ENCODE data around the gene UBR1.

GRCh38 chr15:43126356-43126755, 20.5 kb upstream of the UBR1 start:
- TF ChIP-seq CTCF (IDR thresholded peaks at IDR 0.05; ENCODE audit: extremely low read depth in 1 of 2, insufficient read depth in 1 of 2, low read depth in 1 of 2, low read length in 2 of 2), result no peak
- no peak for TF ChIP-seq MYC (IDR thresholded peaks at IDR 0.05; ENCODE audit: low read depth, low read length)
- TF ChIP-seq FOS (IDR thresholded peaks at IDR 0.05; ENCODE audit: borderline replicate concordance, insufficient read depth, low read length), result no peak
- TF ChIP-seq POLR2AphosphoS5 (IDR thresholded peaks at IDR 0.05; ENCODE audit: insufficient read depth, low read depth, low read length), result no peak
- TF ChIP-seq POLR2A (IDR thresholded peaks at IDR 0.05; ENCODE audit: low read depth, low read length), result no peak
